ENCODE data around the gene MRO.

DNA sequence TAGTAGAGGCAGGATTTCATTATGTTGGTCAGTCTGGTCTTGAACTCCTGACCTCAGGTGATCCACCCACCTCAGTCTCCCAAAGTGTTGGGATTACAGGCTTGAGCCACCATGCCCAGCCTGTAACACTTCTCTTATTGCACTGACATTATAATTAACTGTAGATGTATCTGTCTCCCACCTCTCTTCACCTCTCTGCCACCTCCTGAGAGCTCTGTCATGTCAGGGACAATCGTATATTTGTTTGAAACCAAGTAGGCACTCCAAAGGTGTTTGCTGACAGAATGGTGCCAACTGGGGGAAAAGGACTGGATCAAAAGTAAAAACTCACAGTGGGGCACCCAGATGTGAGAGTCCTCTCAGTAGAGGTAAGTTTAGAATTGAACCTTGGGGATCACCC is 41.8 kb upstream of the MRO start:
- TF ChIP-seq, protein P1, sequence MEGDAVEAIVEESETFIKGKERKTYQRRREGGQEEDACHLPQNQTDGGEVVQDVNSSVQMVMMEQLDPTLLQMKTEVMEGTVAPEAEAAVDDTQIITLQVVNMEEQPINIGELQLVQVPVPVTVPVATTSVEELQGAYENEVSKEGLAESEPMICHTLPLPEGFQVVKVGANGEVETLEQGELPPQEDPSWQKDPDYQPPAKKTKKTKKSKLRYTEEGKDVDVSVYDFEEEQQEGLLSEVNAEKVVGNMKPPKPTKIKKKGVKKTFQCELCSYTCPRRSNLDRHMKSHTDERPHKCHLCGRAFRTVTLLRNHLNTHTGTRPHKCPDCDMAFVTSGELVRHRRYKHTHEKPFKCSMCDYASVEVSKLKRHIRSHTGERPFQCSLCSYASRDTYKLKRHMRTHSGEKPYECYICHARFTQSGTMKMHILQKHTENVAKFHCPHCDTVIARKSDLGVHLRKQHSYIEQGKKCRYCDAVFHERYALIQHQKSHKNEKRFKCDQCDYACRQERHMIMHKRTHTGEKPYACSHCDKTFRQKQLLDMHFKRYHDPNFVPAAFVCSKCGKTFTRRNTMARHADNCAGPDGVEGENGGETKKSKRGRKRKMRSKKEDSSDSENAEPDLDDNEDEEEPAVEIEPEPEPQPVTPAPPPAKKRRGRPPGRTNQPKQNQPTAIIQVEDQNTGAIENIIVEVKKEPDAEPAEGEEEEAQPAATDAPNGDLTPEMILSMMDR (conservative IDR thresholded peaks at IDR 0.05) = no peak
- no peak for TF ChIP-seq ZFX (IDR thresholded peaks at IDR 0.05)
